GM12878 (cell line): ENCODE results near the gene AKAP5. TPM values are rescaled to one million over a fixed set of nuclear protein-coding genes. Genes with fewer than 3 reads are reported as not detected.

ENCODE experiments used
- ATAC-seq: fragments of 200-7000 bp; cut with Tn5 transposase; 3 replicates; pipeline ENCODE4 v1.9.1; 2020; ENCODE audit warnings: mild to moderate bottlenecking, moderate library complexity
- BruUV-seq: library from RNA; stranded (reverse); fragments of 400-500 nt; replicated peaks from 2 replicates; lab custom pipeline; 2021; lab: Mats Ljungman, UMichigan
- CTCF ChIA-PET: fragments of 300-600 bp; sonication (Branson Sonifier 250); formaldehyde crosslinking; extraction: SDS; loops from one replicate; lab custom pipeline; 2021; ENCODE audit warnings: inconsistent platforms; lab: Yijun Ruan, JAX
- POLR2A ChIA-PET: fragments of 350-600 bp; formaldehyde crosslinking; extraction: SDS; loops from one replicate; lab custom pipeline; 2021; ENCODE audit warnings: inconsistent platforms; lab: Charles Lee
- RAD21 ChIA-PET: fragments of 300-600 bp; sonication (Branson Sonifier 250); formaldehyde crosslinking; loops from one replicate; lab custom pipeline; 2023; ENCODE audit warnings: antibody characterized with exemption; ENCODE audit not compliant: unreplicated experiment; lab: Charles Lee
- SMC1A ChIA-PET: fragments of 300-600 bp; sonication (Branson Sonifier 250); formaldehyde crosslinking; loops from one replicate; lab custom pipeline; 2023; ENCODE audit not compliant: unreplicated experiment, uncharacterized antibody; lab: Charles Lee
- DNase-seq: peaks from one replicate; pipeline ENCODE4 v3.0.0-alpha.2; 2011; ENCODE audit warnings: low read depth, low spot score
- FAIRE-seq: peaks from 3 replicates; lab custom pipeline; 2011; peaks lifted over from hg19 to GRCh38; lab: Jason Lieb, UNC
- H2AFZ ChIP-seq: 2 replicates; pipeline ENCODE4 v1.6.0; 2011; ENCODE audit warnings: low read depth, low read length, control low read depth; ENCODE audit not compliant: control insufficient read depth
- H3K27ac ChIP-seq: 2 replicates; pipeline ENCODE4 v1.5.1; 2011; ENCODE audit warnings: control low read depth; ENCODE audit not compliant: control insufficient read depth, insufficient read depth
- H3K27me3 ChIP-seq, 2 experiments: replicated peaks in 1 of 2; 2 replicates each; pipeline versions ENCODE4 v1.6.0 to v1.6.1; 2011; ENCODE audit warnings: low read length in 1 of 2; ENCODE audit not compliant: control insufficient read depth in 2 of 2, insufficient read depth in 2 of 2
- H3K36me3 ChIP-seq, 2 experiments: 2 replicates each; pipeline ENCODE4 v1.5.1; 2011; ENCODE audit warnings: low read length in 1 of 2; ENCODE audit not compliant: control insufficient read depth in 2 of 2, insufficient read depth in 2 of 2
- H3K4me1 ChIP-seq: 2 replicates; pipeline ENCODE4 v1.6.1; 2011; ENCODE audit warnings: mild to moderate bottlenecking, low read length, moderate library complexity, mixed read lengths; ENCODE audit not compliant: control insufficient read depth, insufficient read depth
- H3K4me2 ChIP-seq: 2 replicates; pipeline ENCODE4 v1.6.0; 2011; ENCODE audit warnings: control low read depth; ENCODE audit not compliant: control insufficient read depth, insufficient read depth
- H3K4me3 ChIP-seq: fragments of 200-600 bp; sonication (generic); 2 replicates; pipeline ENCODE4 v1.5.1; 2016
- H3K79me2 ChIP-seq: 2 replicates; pipeline ENCODE4 v1.6.0; 2011; ENCODE audit warnings: low read length; ENCODE audit not compliant: control insufficient read depth, insufficient read depth
- H3K9ac ChIP-seq: 2 replicates; pipeline ENCODE4 v1.8.0; 2011; ENCODE audit warnings: low read length, control low read depth, mixed read lengths; ENCODE audit not compliant: control insufficient read depth, insufficient read depth
- H3K9me3 ChIP-seq: replicated peaks from 3 replicates; pipeline ENCODE4 v1.5.1; 2011; ENCODE audit warnings: mild to moderate bottlenecking, low read length; ENCODE audit not compliant: control insufficient read depth, insufficient read depth
- H4K20me1 ChIP-seq: 2 replicates; pipeline ENCODE4 v1.6.0; 2011; ENCODE audit not compliant: control insufficient read depth, insufficient read depth
- CBX5 ChIP-seq: sonication (generic); IDR thresholded peaks from 2 replicates; pipeline ENCODE4 v1.6.1; 2016; ENCODE audit warnings: low read depth, moderate library complexity, mild to moderate bottlenecking, inconsistent platforms
- CTCF ChIP-seq, 3 experiments: IDR thresholded peaks in 2 of 3; conservative IDR thresholded peaks in 1 of 3; 2 replicates each; pipeline ENCODE4 v1.5.1; 2011; ENCODE audit warnings: low read depth in 3 of 3, low read length in 3 of 3, mild to moderate bottlenecking in 3 of 3, control low read depth in 2 of 3, moderate library complexity in 2 of 3, inconsistent platforms in 1 of 3, mixed read lengths in 1 of 3; ENCODE audit not compliant: control insufficient read depth in 2 of 3, insufficient read depth in 1 of 3; ENCODE audit errors: extremely low read depth in 1 of 3
- IRF4 ChIP-seq: IDR thresholded peaks from 2 replicates; pipeline ENCODE4 v1.6.1; 2011; ENCODE audit warnings: low read depth, low read length
- YY1 ChIP-seq: IDR thresholded peaks from 2 replicates; pipeline ENCODE4 v1.6.1; 2011; ENCODE audit warnings: low read depth, mild to moderate bottlenecking, low read length
- WGBS: methylation state at CpG from one replicate; pipeline ENCODE4 v1.1.6; 2016; ENCODE audit warnings: low lambda C conversion rate; ENCODE audit not compliant: insufficient replicate concordance, insufficient coverage; ENCODE audit errors: missing lambda C conversion rate; 5-methylcytosine and 5-hydroxymethylcytosine counted together
- in situ Hi-C: fragments of 300-500 bp; cut with MboI; formaldehyde crosslinking; loops from 9 replicates; pipeline ENCODE4 v1.14.3; 2018; ENCODE audit warnings: mixed read lengths
- intact Hi-C: fragments of 100-400 bp; cut with micrococcal nuclease; formaldehyde crosslinking; loops from one replicate; pipeline ENCODE4 v1.14.2; 2022; ENCODE audit not compliant: unreplicated experiment
- polyA plus RNA-seq, 11 experiments: library from polyadenylated mRNA; depleted of rRNA in 4 of 11; unstranded in 6 of 11; stranded (reverse) in 5 of 11; fragments of >200 nt; fragmentation: Nextera tagmentation in 4 of 11; fragmentation: Illumina TruSeq in 1 of 11; extraction: Ambion mirVana in 4 of 11; extraction: Trizol in 1 of 11; gene quantifications; 1 replicate in 1 of 11; 2 replicates in 10 of 11; pipeline versions ENCODE4 v1.2.1 to v1.2.3, GENCODE V29; 2011 to 2016; ENCODE audit warnings: inconsistent platforms in 2 of 11, missing spikeins in 2 of 11, low read depth in 1 of 11
- total RNA-seq, 4 experiments: library from RNA; depleted of rRNA in 3 of 4; stranded (reverse); fragments of >200 nt in 3 of 4; fragmentation: Illumina TruSeq in 1 of 4; extraction: Trizol in 1 of 4; gene quantifications; 2 replicates each; pipeline versions ENCODE4 v1.2.1 to v1.2.3, GENCODE V29; 2013 to 2021

AKAP5 gene
- total and polyA plus RNA-seq, 10 of the 15 experiments (the other 5 are each of a cell fraction or from before 2014, with no cell fraction given): 0.45 to 5.1 (median 1.7) TPM

GRCh38 chr14:64454671-64455070 lies 10.6 kb upstream of the AKAP5 start:
- DNase-seq (no peak), ATAC-seq (no peak), FAIRE-seq (no peak)
- 98% methylated on average over 10 of the region's 10 CpGs for WGBS
- no peaks in the 10 kb centered on the region for H3K27me3 ChIP-seq
- no peaks in the 10 kb centered on the region for H4K20me1 ChIP-seq
- peaks cover 12 to 24% of the 10 kb centered on the region in 2 experiments; a peak in 3 of 4 replicates for H3K36me3 ChIP-seq
- in situ Hi-C loops: no loop called here
- no peaks in the 10 kb centered on the region for H3K79me2 ChIP-seq
- ChIA-PET POLR2A (interaction anchor here (0.6 kb wide), 1 partner anchor 67 kb away, joined by 3 read pairs; no protein-coding TSS in a partner anchor), RAD21 (interaction anchor here (1.4 to 1.5 kb wide), 2 partner anchors 8 to 9 kb away, joined by 4 to 5 read pairs; no protein-coding TSS in a partner anchor), CTCF (no interaction called here), SMC1A (interaction anchor here (1.3 to 1.4 kb wide), 2 partner anchors 22 to 24 kb away, joined by 4 to 5 read pairs; no protein-coding TSS in a partner anchor)
- intact Hi-C loops: no loop called here
- no peaks in the 10 kb centered on the region for H3K9me3 ChIP-seq
- no peak overlapping the region for H3K4me2 ChIP-seq
- H3K27ac ChIP-seq: no peak overlapping the region
- H3K4me3 ChIP-seq: no peak overlapping the region
- TF ChIP-seq YY1: no peak
- no peak overlapping the region for H2AFZ ChIP-seq
- H3K4me1 ChIP-seq: no peaks in the 10 kb centered on the region
- no TSS peak for BruUV-seq
- no peak overlapping the region for H3K9ac ChIP-seq

DNA sequence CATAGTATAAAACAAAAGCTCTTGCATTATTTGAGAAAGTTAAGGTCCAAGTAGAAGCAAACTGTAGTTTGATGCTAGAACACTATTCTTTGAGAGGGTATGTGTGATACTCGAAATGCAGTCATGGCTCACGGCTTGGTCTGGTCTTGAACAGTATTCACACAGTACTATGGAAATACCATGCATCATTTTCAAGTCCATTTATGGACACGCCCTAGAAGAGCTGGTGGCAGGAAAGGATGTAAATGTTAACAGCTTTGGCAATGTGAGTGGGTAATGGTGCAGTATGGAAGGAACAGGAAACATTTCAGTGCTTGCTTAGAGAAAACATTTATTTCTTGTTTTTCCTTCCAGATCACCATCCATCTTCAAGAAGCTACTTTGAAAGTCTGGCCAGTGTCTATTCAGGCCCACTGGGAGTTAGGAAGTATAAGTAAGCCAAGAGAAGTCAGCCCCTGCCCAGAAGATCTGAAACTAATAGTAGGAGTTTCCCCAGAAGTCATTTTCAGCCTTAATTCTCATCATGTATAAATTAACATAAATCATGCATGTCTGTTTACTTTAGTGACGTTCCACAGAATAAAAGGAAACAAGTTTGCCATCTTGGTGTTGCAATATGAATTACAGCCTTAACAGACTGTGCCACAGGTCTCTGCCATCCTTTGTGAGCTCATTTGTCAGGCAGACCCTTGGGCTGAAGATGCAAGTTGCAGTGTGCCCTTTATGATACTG lies 5.7 kb upstream of the AKAP5 start:
- no peak overlapping the region for H2AFZ ChIP-seq
- TF ChIP-seq IRF4 (no peak), CTCF (IDR thresholded peaks at IDR 0.05 in 2 of 3, conservative IDR thresholded peaks at IDR 0.05 in 1 of 3; ENCODE audit: control insufficient read depth in 2 of 3, extremely low read depth in 1 of 3, insufficient read depth in 1 of 3, low read depth in 3 of 3, low read length in 3 of 3) (no peak), CBX5 (no peak)
- H4K20me1 ChIP-seq: no peaks in the 10 kb centered on the region
- intact Hi-C loops: no loop called here
- ATAC-seq (no peak), FAIRE-seq (no peak), DNase-seq (no peak)
- no peaks in the 10 kb centered on the region for H3K27me3 ChIP-seq
- H3K9ac ChIP-seq: no peak overlapping the region
- WGBS: 21% methylated on average over 4 of the region's 4 CpGs
- no peaks in the 10 kb centered on the region for H3K79me2 ChIP-seq
- ChIA-PET SMC1A (interaction anchor here (0.6 to 2.2 kb wide), 5 partner anchors 14 to 72 kb away, joined by 3 to 7 read pairs (median 4); no protein-coding TSS in a partner anchor), POLR2A (interaction anchor here (0.8 kb wide), 1 partner anchor 11 kb away, joined by 3 read pairs; no protein-coding TSS in a partner anchor), CTCF (interaction anchor here (0.6 to 2.9 kb wide), 7 partner anchors 9 to 43 kb away, joined by 3 to 21 read pairs (median 5); no protein-coding TSS in a partner anchor), RAD21 (interaction anchor here (1.3 to 1.7 kb wide), 3 partner anchors 13 to 72 kb away, joined by 3 to 5 read pairs (median 4); partner anchors contain the start of gene MTHFD1)
- H3K4me1 ChIP-seq: peaks cover 27% of the 10 kb centered on the region
- no peaks in the 10 kb centered on the region for H3K9me3 ChIP-seq
- H3K4me3 ChIP-seq: no peak overlapping the region
- in situ Hi-C loops: no loop called here
- BruUV-seq: no TSS peak
- H3K27ac ChIP-seq: no peak overlapping the region
- H3K36me3 ChIP-seq: peaks cover 8 to 16% of the 10 kb centered on the region in 2 experiments; a peak in 3 of 4 replicates
- H3K4me2 ChIP-seq: no peak overlapping the region
